ENCODE data around the gene SURF1. TPM values are rescaled to one million over a fixed set of nuclear protein-coding genes. Genes with fewer than 3 reads are reported as not detected.
A peak's percentile ranks its signal among the peaks of the same experiment; 100 is the strongest.

The SURF1 gene
- total and polyA plus RNA-seq, 2 donors (not counting 1 experiment from before 2014, with no cell fraction given), result 44.1 to 54.5 TPM

DNA sequence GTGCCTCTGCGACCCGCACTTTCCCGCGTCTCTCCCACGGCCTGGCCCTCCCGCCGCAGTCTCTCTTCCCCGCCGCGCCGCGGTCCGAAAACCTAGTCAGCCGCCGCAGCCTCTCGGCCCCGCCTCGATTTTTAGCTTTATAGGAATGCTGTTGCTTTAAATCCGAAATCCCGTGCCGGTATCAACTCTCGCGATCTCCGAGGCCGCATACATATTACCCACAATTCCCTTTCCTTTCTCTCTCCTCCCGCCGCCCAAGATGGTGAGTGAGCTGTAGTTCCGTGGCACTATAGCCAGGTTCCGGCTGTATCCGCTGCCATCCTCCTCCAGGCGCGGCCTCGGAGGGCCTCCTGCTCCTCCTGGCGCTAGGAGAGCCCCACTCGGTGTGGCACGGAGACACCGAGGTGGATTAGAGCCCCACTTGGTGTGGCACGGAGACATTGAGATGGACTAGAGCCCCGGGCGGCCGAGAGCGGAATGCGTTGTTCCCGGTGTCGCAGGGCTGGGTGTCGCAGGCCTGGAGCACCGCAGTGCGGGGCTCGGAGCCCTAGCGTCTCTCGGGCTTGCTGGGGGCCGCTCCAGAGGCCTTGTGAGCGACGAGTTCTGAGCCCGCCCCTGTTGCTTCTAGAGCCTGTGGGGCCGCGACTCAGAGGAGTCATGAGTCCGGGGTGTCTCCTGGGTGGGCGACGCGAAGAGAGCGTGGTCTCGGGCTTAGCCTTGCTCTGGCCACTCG lies 8.1 kb downstream of the SURF1 start, which contains the start of the genes MED22 and RPL7A:
Gene MED22, minus strand, starts transcription at position 147 of the 733 bp plus-strand sequence. CDS start 1,469 bp downstream, outside the sequence.
Gene RPL7A, plus strand, starts transcription at position 234 of the 733 bp plus-strand sequence. Its CDS starts 26 bp downstream, at position 260.
- Histone ChIP-seq H3K36me3 (replicated peaks in 1 of 2; ENCODE audit: control extremely low read depth in 1 of 2, control insufficient read depth in 1 of 2, extremely low read depth in 1 of 2, insufficient read depth in 2 of 2, low read length in 1 of 2) (peaks cover 0 to 66% of the 10 kb centered on the region in 2 experiments), H3K4me1 (ENCODE audit: control insufficient read depth in 2 of 2, insufficient read depth in 2 of 2, low read length in 2 of 2) (peaks cover 21 to 25% of the 10 kb centered on the region in 2 donors), H2AFZ (ENCODE audit: insufficient read depth, low read depth, low read length, poor library complexity, severe bottlenecking) (peak within 1 kb of the TSS; percentile 83), H4K20me1 (ENCODE audit: control insufficient read depth, insufficient read depth, low read length, poor library complexity, severe bottlenecking) (peaks cover 36% of the 10 kb centered on the region), H3K4me2 (replicated peaks; ENCODE audit: low read depth, low read length, poor library complexity, severe bottlenecking) (peak within 1 kb of the TSS; percentile 93), H3K9me3 (ENCODE audit: control extremely low read depth in 1 of 3, control insufficient read depth in 2 of 3, insufficient read depth in 1 of 3, low read length in 2 of 3) (peaks cover 0 to 5% (median 0%) of the 10 kb centered on the region in 3 donors), H3K9ac (ENCODE audit: low read length) (peak within 1 kb of the TSS; percentile 93), H3K79me2 (ENCODE audit: control insufficient read depth, insufficient read depth, low read length) (peaks cover 46% of the 10 kb centered on the region), H3K27me3 (replicated peaks in 1 of 4; ENCODE audit: control extremely low read depth in 1 of 4, control insufficient read depth in 3 of 4, insufficient read depth in 4 of 4, low read length in 3 of 4) (no peaks in the 10 kb centered on the region), H3K4me3 (ENCODE audit: control extremely low read depth in 1 of 5, extremely low read depth in 1 of 5, insufficient read depth in 1 of 5, low read depth in 2 of 5, low read length in 4 of 5) (peak within 1 kb of the TSS; percentile 86 to 96 (median 92)), H3K27ac (ENCODE audit: low read length in 2 of 2) (peak within 1 kb of the TSS; percentile 87 to 90)
- Mint-ChIP-seq H3K4me1 (peaks cover 36% of the 10 kb centered on the region), H3K27me3 (no peaks in the 10 kb centered on the region), H3K27ac (peak within 1 kb of the TSS; percentile 95), H3K9me3 (ENCODE audit: insufficient read depth) (no peaks in the 10 kb centered on the region), H3K4me3 (peak within 1 kb of the TSS; percentile 97)
- no peak for TF ChIP-seq EZH2 (IDR thresholded peaks at IDR 0.05; ENCODE audit: borderline replicate concordance, insufficient read depth, low read depth, low read length, poor library complexity, severe bottlenecking)
- WGBS (ENCODE audit: insufficient coverage), result under 1% methylated on average over 62 of the region's 64 CpGs
- ATAC-seq (ENCODE audit: low read depth) (peak; percentile 83), DNase-seq (peak; percentile 97)
- ChIA-PET POLR2A (interaction anchor here (0.6 to 2.3 kb wide), 13 partner anchors 8 to 1107 kb away, joined by 3 to 18 read pairs (median 4); partner anchors contain the start of genes CACFD1, STKLD1, SURF1 and SURF2), CTCF (interaction anchor here (0.5 to 1.2 kb wide), 6 partner anchors 9 to 775 kb away, joined by 3 to 7 read pairs (median 3); partner anchors contain the start of gene SLC2A6)
- intact Hi-C loops (cut with micrococcal nuclease), result loop anchor here (1.0 to 5.0 kb wide), 5 partner anchors 8 to 129 kb away; partner anchors contain the start of genes CACFD1, SLC2A6, STKLD1 and SURF1

DNA sequence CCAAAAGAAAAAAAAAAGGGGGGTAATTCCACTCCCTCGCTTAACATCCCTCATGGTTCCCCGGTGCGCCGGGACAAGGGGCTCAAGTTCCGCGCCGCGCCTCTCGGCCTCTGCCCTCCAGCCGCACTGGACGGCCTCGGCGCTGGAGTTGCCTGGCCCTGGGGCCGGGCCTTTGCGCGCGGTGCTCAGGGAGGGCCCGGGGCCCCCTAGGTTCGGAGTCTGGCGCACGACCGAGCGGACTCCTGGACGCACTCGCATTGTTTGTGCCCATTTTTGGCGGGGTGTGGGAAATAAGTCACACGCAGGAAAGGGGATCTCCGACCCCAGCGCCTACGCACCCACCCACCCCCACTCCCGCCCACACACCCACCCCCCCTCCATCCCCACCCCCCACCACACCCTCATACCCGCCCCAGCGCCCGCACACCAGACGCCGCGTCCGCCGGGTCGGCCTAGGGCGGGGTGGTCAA lies 8.7 kb downstream of the SURF1 start:
- Histone ChIP-seq H3K4me3 (ENCODE audit: control extremely low read depth in 1 of 5, extremely low read depth in 1 of 5, insufficient read depth in 1 of 5, low read depth in 2 of 5, low read length in 4 of 5) (peak overlapping the region; percentile 31 to 96 (median 92)), H2AFZ (ENCODE audit: insufficient read depth, low read depth, low read length, poor library complexity, severe bottlenecking) (peak overlapping the region; percentile 83), H3K79me2 (ENCODE audit: control insufficient read depth, insufficient read depth, low read length) (peaks cover 42% of the 10 kb centered on the region), H3K4me2 (replicated peaks; ENCODE audit: low read depth, low read length, poor library complexity, severe bottlenecking) (peak overlapping the region; percentile 93), H3K27me3 (replicated peaks in 1 of 4; ENCODE audit: control extremely low read depth in 1 of 4, control insufficient read depth in 3 of 4, insufficient read depth in 4 of 4, low read length in 3 of 4) (no peaks in the 10 kb centered on the region), H3K4me1 (ENCODE audit: control insufficient read depth in 2 of 2, insufficient read depth in 2 of 2, low read length in 2 of 2) (peaks cover 21 to 30% of the 10 kb centered on the region in 2 donors), H3K27ac (ENCODE audit: low read length in 2 of 2) (peak overlapping the region; percentile 87 to 90), H3K36me3 (replicated peaks in 1 of 2; ENCODE audit: control extremely low read depth in 1 of 2, control insufficient read depth in 1 of 2, extremely low read depth in 1 of 2, insufficient read depth in 2 of 2, low read length in 1 of 2) (peaks cover 0 to 66% of the 10 kb centered on the region in 2 experiments), H4K20me1 (ENCODE audit: control insufficient read depth, insufficient read depth, low read length, poor library complexity, severe bottlenecking) (peaks cover 36% of the 10 kb centered on the region), H3K9me3 (ENCODE audit: control extremely low read depth in 1 of 3, control insufficient read depth in 2 of 3, insufficient read depth in 1 of 3, low read length in 2 of 3) (peaks cover 0 to 5% (median 0%) of the 10 kb centered on the region in 3 donors), H3K9ac (ENCODE audit: low read length) (peak overlapping the region; percentile 93)
- WGBS (ENCODE audit: insufficient coverage), result under 1% methylated on average over 24 of the region's 41 CpGs
- Mint-ChIP-seq H3K4me3 (peak overlapping the region; percentile 97), H3K4me1 (peaks cover 36% of the 10 kb centered on the region), H3K27ac (peak overlapping the region; percentile 95), H3K27me3 (no peaks in the 10 kb centered on the region), H3K9me3 (ENCODE audit: insufficient read depth) (no peaks in the 10 kb centered on the region)
- ATAC-seq (ENCODE audit: low read depth) (peak; percentile 59), DNase-seq (no peak)
- intact Hi-C loops (cut with micrococcal nuclease), result loop anchor here (5.0 kb wide), 1 partner anchor 130 kb away; the partner anchor contains the start of gene SLC2A6
- ChIA-PET CTCF (interaction anchor here (0.5 to 1.2 kb wide), 4 partner anchors 12 to 774 kb away, joined by 3 to 7 read pairs (median 3); partner anchors contain the start of gene SLC2A6), POLR2A (interaction anchor here (0.6 to 2.3 kb wide), 12 partner anchors 9 to 1106 kb away, joined by 3 to 18 read pairs (median 4); partner anchors contain the start of genes CACFD1, STKLD1, SURF1 and SURF2)
- TF ChIP-seq, protein P1, sequence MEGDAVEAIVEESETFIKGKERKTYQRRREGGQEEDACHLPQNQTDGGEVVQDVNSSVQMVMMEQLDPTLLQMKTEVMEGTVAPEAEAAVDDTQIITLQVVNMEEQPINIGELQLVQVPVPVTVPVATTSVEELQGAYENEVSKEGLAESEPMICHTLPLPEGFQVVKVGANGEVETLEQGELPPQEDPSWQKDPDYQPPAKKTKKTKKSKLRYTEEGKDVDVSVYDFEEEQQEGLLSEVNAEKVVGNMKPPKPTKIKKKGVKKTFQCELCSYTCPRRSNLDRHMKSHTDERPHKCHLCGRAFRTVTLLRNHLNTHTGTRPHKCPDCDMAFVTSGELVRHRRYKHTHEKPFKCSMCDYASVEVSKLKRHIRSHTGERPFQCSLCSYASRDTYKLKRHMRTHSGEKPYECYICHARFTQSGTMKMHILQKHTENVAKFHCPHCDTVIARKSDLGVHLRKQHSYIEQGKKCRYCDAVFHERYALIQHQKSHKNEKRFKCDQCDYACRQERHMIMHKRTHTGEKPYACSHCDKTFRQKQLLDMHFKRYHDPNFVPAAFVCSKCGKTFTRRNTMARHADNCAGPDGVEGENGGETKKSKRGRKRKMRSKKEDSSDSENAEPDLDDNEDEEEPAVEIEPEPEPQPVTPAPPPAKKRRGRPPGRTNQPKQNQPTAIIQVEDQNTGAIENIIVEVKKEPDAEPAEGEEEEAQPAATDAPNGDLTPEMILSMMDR (IDR thresholded peaks at IDR 0.05), result peak; percentile 18
- no peak for TF ChIP-seq EZH2 (IDR thresholded peaks at IDR 0.05; ENCODE audit: borderline replicate concordance, insufficient read depth, low read depth, low read length, poor library complexity, severe bottlenecking)

Measured in B cell (primary cell).